CD4-positive, alpha-beta T cell treated with Interleukin-17A for 4 hours (primary cell): ENCODE measurements around the gene ERRFI1.
"Not testable (repeated sequence)": the region's sequence is repeated elsewhere in the genome, so short reads cannot be mapped to it uniquely, and the experiment has no call there.

ENCODE experiments used
- DNase-seq: peaks from one replicate; pipeline ENCODE4 v3.0.0-alpha.2; 2020; ENCODE audit warnings: mixed read lengths

Gene ERRFI1

DNA sequence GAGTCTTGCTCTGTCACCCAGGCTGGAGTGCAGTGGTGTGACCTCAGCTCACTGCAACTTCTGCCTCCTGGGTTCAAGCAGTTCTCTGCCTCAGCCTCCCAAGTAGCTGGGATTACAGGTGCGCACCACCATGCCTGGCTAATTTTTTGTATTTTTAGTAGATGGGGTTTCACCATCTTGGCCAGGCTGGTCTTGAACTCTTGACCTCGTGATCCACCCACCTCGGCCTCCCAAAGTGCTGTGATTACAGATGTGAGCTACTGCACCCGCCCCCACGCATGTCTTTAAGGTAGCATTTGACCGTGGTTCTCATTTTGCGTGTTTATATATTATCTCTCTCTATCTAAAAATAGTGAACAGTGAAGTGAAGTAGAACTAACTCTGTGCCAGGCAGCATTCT lies 62.3 kb downstream of the ERRFI1 start:
- not testable (repeated sequence) for DNase-seq

DNA sequence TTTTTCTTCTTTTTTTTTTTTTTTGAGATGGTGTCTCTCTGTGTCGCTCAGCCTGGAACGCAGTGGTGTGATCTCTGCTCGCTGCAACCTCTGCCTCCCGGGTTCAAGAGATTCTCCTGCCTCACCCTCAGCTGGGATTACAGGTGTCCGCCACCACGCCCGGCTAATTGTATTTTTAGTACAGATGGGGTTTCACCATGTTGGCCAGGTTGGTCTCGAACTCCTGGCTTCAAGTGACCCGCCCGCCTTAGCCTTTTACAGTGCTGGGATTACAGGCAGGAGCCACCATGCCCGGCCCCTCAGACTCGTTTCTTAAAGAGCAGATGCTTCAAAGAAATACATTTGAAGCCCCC lies 62.8 kb downstream of the ERRFI1 start:
- not testable (repeated sequence) for DNase-seq

DNA sequence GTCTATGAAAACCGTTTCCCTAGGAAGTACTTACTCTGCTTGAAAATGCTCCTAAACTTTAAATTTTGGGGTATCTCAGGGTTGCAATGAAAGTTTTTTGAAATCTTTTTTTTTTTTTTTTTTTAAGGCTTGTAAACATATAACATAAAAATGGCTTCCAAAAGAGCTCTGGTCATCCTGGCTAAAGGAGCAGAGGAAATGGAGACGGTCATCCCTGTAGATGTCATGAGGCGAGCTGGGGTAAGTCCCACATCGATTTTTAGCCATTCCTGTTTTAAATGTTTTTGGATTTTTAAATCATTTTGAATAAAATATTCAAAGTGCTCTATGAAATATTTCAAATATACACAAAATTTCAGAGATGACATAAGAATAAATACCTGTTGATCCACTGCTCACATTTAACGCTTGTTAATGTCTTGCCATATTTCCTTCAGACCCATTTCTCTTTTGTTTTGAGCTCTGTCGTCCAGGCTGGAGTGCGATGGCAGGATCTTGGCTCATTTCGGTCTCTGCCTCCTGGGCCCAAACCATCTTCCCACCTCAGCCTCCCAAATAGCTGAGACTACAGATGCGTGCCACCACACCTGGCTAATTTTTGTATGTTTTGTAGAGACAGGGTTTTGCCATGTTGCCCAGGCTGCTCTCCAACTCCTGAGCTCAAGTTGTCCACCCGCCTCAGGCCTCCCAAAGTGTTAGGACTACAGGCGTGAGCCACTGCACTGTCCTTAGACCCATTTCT lies 63.3 kb downstream of the ERRFI1 start:
- no peak for DNase-seq

DNA sequence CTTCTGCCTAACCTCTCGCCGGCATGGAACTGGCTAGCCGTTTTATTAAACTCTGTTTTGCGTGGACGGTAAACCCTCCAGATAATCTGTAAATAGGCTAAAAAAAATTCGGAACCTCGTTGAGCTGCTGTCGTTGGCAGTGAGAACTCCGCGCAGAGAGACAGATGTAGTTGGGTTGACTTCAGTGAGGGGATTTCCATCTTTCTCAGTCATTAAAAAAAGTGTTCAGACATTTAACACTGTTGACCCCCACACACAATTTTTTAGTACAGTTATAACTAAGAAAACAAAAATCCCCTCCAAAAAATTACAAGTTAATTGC lies 64.1 kb downstream of the ERRFI1 start:
- no peak for DNase-seq
